WTC11 (cell line): ENCODE measurements around the gene PBRM1. TPM values are rescaled to one million over a fixed set of nuclear protein-coding genes. Genes with fewer than 3 reads are reported as not detected.

Experiments
- ATAC-seq: fragments of 200-7000 bp; cut with Tn5 transposase; 2 replicates; pipeline ENCODE4 v1.10.0; 2021; ENCODE audit warnings: mild to moderate bottlenecking, moderate library complexity
- CTCF ChIA-PET: fragments of 300-600 bp; sonication (Branson Sonifier 250); formaldehyde crosslinking; loops from one replicate; lab custom pipeline; 2021; ENCODE audit warnings: antibody characterized with exemption; lab: Charles Lee
- POLR2A ChIA-PET: fragments of 350-600 bp; sonication (Branson Sonifier 250); formaldehyde crosslinking; loops from one replicate; lab custom pipeline; 2021; ENCODE audit warnings: antibody characterized with exemption; lab: Charles Lee
- DNase-seq: peaks from one replicate; pipeline ENCODE4 v3.0.0; 2021; ENCODE audit warnings: low spot score
- H3K27ac Mint-ChIP-seq: 2 replicates; pipeline ENCODE4 v1.8.0; 2021; ENCODE audit warnings: mixed read lengths
- H3K27me3 Mint-ChIP-seq: 2 replicates; pipeline ENCODE4 v1.8.0; 2021; ENCODE audit warnings: low read depth, mild to moderate bottlenecking, moderate library complexity, mixed read lengths
- H3K36me3 Mint-ChIP-seq: 2 replicates; pipeline ENCODE4 v1.8.0; 2021; ENCODE audit warnings: mixed read lengths
- H3K4me1 Mint-ChIP-seq: 2 replicates; pipeline ENCODE4 v1.8.0; 2022; ENCODE audit warnings: mixed read lengths
- H3K4me3 Mint-ChIP-seq: 2 replicates; pipeline ENCODE4 v1.8.0; 2021; ENCODE audit warnings: mild to moderate bottlenecking, moderate library complexity, mixed read lengths
- H3K9me3 Mint-ChIP-seq: 2 replicates; pipeline ENCODE4 v1.8.0; 2021; ENCODE audit warnings: mixed read lengths
- AR ChIP-seq: fragments of 250-450 bp; sonication (Bioruptor Pico); IDR thresholded peaks from 2 replicates; pipeline ENCODE4 v1.9.0; 2021; ENCODE audit warnings: mild to moderate bottlenecking
- CBFB ChIP-seq: sonication (generic); formaldehyde crosslinking; IDR thresholded peaks from 2 replicates; pipeline ENCODE4 v1.8.1; 2022; ENCODE audit warnings: mild to moderate bottlenecking, low read depth, missing genetic modification reagents
- E2F5 ChIP-seq: sonication (generic); formaldehyde crosslinking; IDR thresholded peaks from 2 replicates; pipeline ENCODE4 v1.8.1; 2022; ENCODE audit warnings: mild to moderate bottlenecking, moderate library complexity, missing genetic modification reagents
- GTF2I ChIP-seq: fragments of 250-450 bp; sonication (Bioruptor Pico); conservative IDR thresholded peaks from 2 replicates; pipeline ENCODE4 v1.4.0; 2021; ENCODE audit warnings: mild to moderate bottlenecking
- JAZF1 ChIP-seq: fragments of 250-450 bp; sonication (Bioruptor Pico); IDR thresholded peaks from 2 replicates; pipeline ENCODE4 v1.9.0; 2021; ENCODE audit warnings: moderate library complexity, mild to moderate bottlenecking, inconsistent platforms
- PRDM15 ChIP-seq: sonication (generic); formaldehyde crosslinking; IDR thresholded peaks from 2 replicates; pipeline ENCODE4 v1.8.0; 2022; ENCODE audit warnings: missing genetic modification reagents
- PRRX2 ChIP-seq: fragments of 250-450 bp; sonication (Bioruptor Pico); IDR thresholded peaks from 2 replicates; pipeline ENCODE4 v1.8.0; 2021; ENCODE audit warnings: mild to moderate bottlenecking
- SMAD3 ChIP-seq: sonication (generic); formaldehyde crosslinking; IDR thresholded peaks from 2 replicates; pipeline ENCODE4 v1.8.0; 2022; ENCODE audit warnings: missing genetic modification reagents, mild to moderate bottlenecking, borderline replicate concordance
- SOX15 ChIP-seq: fragments of 250-450 bp; sonication (Bioruptor Pico); IDR thresholded peaks from 2 replicates; pipeline ENCODE4 v1.9.0; 2021; ENCODE audit warnings: mild to moderate bottlenecking
- SP1 ChIP-seq: sonication (generic); formaldehyde crosslinking; conservative IDR thresholded peaks from 2 replicates; pipeline ENCODE4 v1.8.1; 2022; ENCODE audit warnings: missing genetic modification reagents
- TCF7 ChIP-seq: sonication (generic); formaldehyde crosslinking; IDR thresholded peaks from 2 replicates; pipeline ENCODE4 v1.8.0; 2022; ENCODE audit warnings: mild to moderate bottlenecking, low read depth, missing genetic modification reagents, moderate library complexity
- TEAD1 ChIP-seq: sonication (generic); formaldehyde crosslinking; IDR thresholded peaks from 2 replicates; pipeline ENCODE4 v1.8.0; 2022; ENCODE audit warnings: mild to moderate bottlenecking, missing genetic modification reagents
- ZNF121 ChIP-seq: sonication (generic); formaldehyde crosslinking; IDR thresholded peaks from 2 replicates; pipeline ENCODE4 v1.8.0; 2023; ENCODE audit warnings: missing genetic modification reagents
- ZNF232 ChIP-seq: sonication (generic); formaldehyde crosslinking; IDR thresholded peaks from 2 replicates; pipeline ENCODE4 v1.8.0; 2022; ENCODE audit warnings: mild to moderate bottlenecking, missing genetic modification reagents
- ZNF317 ChIP-seq: sonication (generic); formaldehyde crosslinking; IDR thresholded peaks from 2 replicates; pipeline ENCODE4 v1.8.1; 2023; ENCODE audit warnings: low read depth, mild to moderate bottlenecking, moderate library complexity, missing genetic modification reagents, borderline replicate concordance
- ZNF396 ChIP-seq: fragments of 250-450 bp; sonication (Bioruptor Pico); IDR thresholded peaks from 2 replicates; pipeline ENCODE4 v1.8.0; 2021; ENCODE audit warnings: mild to moderate bottlenecking, moderate library complexity, borderline replicate concordance
- ZNF416 ChIP-seq: fragments of 250-450 bp; sonication (Bioruptor Pico); IDR thresholded peaks from 2 replicates; pipeline ENCODE4 v1.9.0; 2021; ENCODE audit warnings: mild to moderate bottlenecking, inconsistent platforms
- ZNF671 ChIP-seq: fragments of 250-450 bp; sonication (Bioruptor Pico); IDR thresholded peaks from 2 replicates; pipeline ENCODE4 v1.8.0; 2021; ENCODE audit warnings: mild to moderate bottlenecking
- total RNA-seq: library from RNA; stranded (reverse); gene quantifications from 3 replicates; pipeline ENCODE4 v1.2.3, GENCODE V29; 2021
- TF ChIP-seq, protein P1 (sequence below): sonication (generic); formaldehyde crosslinking; IDR thresholded peaks from 2 replicates; pipeline ENCODE4 v1.8.1; 2022; ENCODE audit warnings: mild to moderate bottlenecking, missing genetic modification reagents, moderate library complexity, borderline replicate concordance
- TF ChIP-seq, protein P2 (sequence below): sonication (generic); formaldehyde crosslinking; conservative IDR thresholded peaks from 2 replicates; pipeline ENCODE4 v1.8.1; 2022; ENCODE audit warnings: mild to moderate bottlenecking, missing genetic modification reagents
- TF ChIP-seq, protein P3 (sequence below): fragments of 250-450 bp; sonication (Bioruptor Pico); conservative IDR thresholded peaks from 2 replicates; pipeline ENCODE4 v1.9.0; 2021; ENCODE audit warnings: mild to moderate bottlenecking

Gene PBRM1
- total RNA-seq, 1 experiment from 2014 or later, result 48.8 TPM

DNA sequence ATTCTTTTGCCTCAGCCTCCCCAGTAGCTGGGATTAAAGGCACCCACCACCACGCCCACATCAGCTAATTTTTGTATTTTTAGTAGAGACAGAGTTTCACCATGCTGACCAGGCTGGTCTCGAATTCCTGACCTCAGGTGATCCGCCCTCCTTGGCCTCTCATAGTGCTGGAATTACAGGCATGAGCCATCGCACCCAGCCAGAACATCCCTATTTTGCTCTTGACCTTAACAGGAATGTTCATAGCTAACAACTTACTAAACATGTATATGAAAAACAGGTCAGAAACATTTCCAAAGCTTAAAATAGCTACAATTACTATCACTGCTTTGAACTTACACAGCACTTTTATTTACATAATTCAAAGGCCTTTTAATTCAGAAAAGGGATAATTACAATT, 115.6 kb downstream of the PBRM1 start:
- H3K27ac Mint-ChIP-seq, result no peak overlapping the region

GRCh38 chr3:52568069-52568468, 117.6 kb downstream of the PBRM1 start:
- Mint-ChIP-seq H3K4me3 (no peak overlapping the region), H3K27ac (no peak overlapping the region), H3K27me3 (no peaks in the 10 kb centered on the region), H3K9me3 (no peaks in the 10 kb centered on the region), H3K36me3 (peaks cover 5% of the 10 kb centered on the region), H3K4me1 (no peaks in the 10 kb centered on the region)
- TF ChIP-seq ZNF396 (CRISPR knock-in tag), result no peak
- no peak for TF ChIP-seq PRRX2
- TF ChIP-seq SP1 (CRISPR knock-in tag), result no peak
- TF ChIP-seq SOX15 (CRISPR knock-in tag), result no peak
- no peak for TF ChIP-seq ZNF416 (CRISPR knock-in tag)
- CTCF ChIA-PET, result interaction anchor here (0.7 kb wide), 1 partner anchor 65 kb away, joined by 3 read pairs; no protein-coding TSS in a partner anchor
- DNase-seq (no peak), ATAC-seq (no peak)
- POLR2A ChIA-PET, result interaction anchor here (0.6 kb wide), 1 partner anchor 361 kb away, joined by 3 read pairs; no protein-coding TSS in a partner anchor

More for the DNA sequence above, 115.6 kb downstream of the PBRM1 start:
- Mint-ChIP-seq H3K36me3 (peaks cover 3% of the 10 kb centered on the region), H3K4me1 (no peaks in the 10 kb centered on the region), H3K27me3 (no peaks in the 10 kb centered on the region), H3K4me3 (no peak overlapping the region), H3K9me3 (no peaks in the 10 kb centered on the region)
- no peak for TF ChIP-seq AR (CRISPR knock-in tag)
- no peak for TF ChIP-seq ZNF317 (CRISPR knock-in tag)
- TF ChIP-seq, protein P1, sequence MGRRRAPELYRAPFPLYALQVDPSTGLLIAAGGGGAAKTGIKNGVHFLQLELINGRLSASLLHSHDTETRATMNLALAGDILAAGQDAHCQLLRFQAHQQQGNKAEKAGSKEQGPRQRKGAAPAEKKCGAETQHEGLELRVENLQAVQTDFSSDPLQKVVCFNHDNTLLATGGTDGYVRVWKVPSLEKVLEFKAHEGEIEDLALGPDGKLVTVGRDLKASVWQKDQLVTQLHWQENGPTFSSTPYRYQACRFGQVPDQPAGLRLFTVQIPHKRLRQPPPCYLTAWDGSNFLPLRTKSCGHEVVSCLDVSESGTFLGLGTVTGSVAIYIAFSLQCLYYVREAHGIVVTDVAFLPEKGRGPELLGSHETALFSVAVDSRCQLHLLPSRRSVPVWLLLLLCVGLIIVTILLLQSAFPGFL, result no peak
- TF ChIP-seq E2F5 (CRISPR knock-in tag), result no peak
- TF ChIP-seq ZNF671, result no peak
- TF ChIP-seq ZNF232 (CRISPR knock-in tag), result no peak
- TF ChIP-seq GTF2I (CRISPR knock-in tag), result no peak
- TF ChIP-seq ZNF416 (CRISPR knock-in tag), result no peak
- ChIA-PET POLR2A (no interaction called here), CTCF (interaction anchor here (0.8 kb wide), 1 partner anchor 250 kb away, joined by 3 read pairs; no protein-coding TSS in a partner anchor)
- ATAC-seq, result no peak
- no peak for DNase-seq

- Mint-ChIP-seq H3K4me3 (no peak overlapping the region), H3K9me3 (no peaks in the 10 kb centered on the region), H3K36me3 (peaks cover 22% of the 10 kb centered on the region), H3K4me1 (no peaks in the 10 kb centered on the region), H3K27ac (no peak overlapping the region), H3K27me3 (no peaks in the 10 kb centered on the region)
- ATAC-seq (no peak), DNase-seq (no peak)
- CTCF ChIA-PET, result no interaction called here
- POLR2A ChIA-PET, result no interaction called here
- no peak for TF ChIP-seq PRDM15 (CRISPR knock-in tag)
- no peak for TF ChIP-seq ZNF121 (CRISPR knock-in tag)
- no peak for TF ChIP-seq TCF7
- no peak for TF ChIP-seq CBFB (CRISPR knock-in tag)
- no peak for TF ChIP-seq SMAD3 (CRISPR knock-in tag)
- TF ChIP-seq, protein P2, sequence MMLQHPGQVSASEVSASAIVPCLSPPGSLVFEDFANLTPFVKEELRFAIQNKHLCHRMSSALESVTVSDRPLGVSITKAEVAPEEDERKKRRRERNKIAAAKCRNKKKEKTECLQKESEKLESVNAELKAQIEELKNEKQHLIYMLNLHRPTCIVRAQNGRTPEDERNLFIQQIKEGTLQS (CRISPR knock-in tag), result no peak
- no peak for TF ChIP-seq JAZF1
- TF ChIP-seq TEAD1 (CRISPR knock-in tag), result no peak
- TF ChIP-seq PRRX2, result no peak
- TF ChIP-seq, protein P3, sequence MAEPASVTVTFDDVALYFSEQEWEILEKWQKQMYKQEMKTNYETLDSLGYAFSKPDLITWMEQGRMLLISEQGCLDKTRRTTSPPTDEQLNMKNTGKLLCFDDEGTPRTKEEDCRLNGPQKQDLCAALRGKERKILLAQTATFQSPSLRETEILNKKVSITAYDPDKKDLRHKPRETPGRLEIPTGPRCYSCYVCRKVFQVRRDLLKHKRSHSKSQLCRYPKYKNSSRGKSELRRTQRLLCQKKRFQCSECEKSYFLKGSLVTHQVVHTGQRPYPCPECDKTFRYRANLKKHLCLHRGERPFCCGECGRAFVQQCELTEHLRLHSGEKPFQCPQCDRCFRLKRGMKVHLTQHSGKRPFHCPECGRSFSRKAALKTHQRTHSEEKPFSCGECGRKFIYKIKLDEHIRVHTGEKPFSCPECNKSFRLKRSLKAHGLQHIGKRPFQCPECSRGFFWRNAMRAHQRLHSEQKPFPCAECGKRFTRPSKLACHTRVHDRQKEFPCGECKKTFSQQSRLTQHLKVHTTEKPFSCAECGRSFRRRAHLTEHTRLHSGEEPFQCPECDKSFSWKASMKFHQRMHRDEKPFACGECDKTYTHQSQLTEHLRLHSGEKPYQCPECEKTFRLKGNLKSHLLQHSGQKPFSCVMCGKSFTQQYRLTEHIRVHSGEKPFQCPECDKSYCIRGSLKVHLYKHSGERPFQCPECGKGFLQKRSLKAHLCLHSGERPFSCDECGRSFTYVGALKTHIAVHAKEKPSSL, result no peak
These were observed 121.7 kb downstream of the PBRM1 start for GRCh38 chr3:52563984-52564383.
